A673 (cell line): ENCODE data around the gene PDCD11. TPM values are rescaled to one million over a fixed set of nuclear protein-coding genes. Genes with fewer than 3 reads are reported as not detected.

Experiments used
- BruUV-seq: library from RNA; stranded (reverse); fragments of 400-500 nt; replicated peaks from 2 replicates; lab custom pipeline; 2021; lab: Mats Ljungman, UMichigan
- CTCF ChIA-PET: fragments of 300-600 bp; sonication (Branson Sonifier 250); formaldehyde crosslinking; loops from one replicate; lab custom pipeline; 2022; ENCODE audit warnings: antibody characterized with exemption; lab: Charles Lee
- POLR2A ChIA-PET: fragments of 300-600 bp; sonication (Branson Sonifier 250); formaldehyde crosslinking; loops from one replicate; lab custom pipeline; 2022; ENCODE audit warnings: antibody characterized with exemption; ENCODE audit not compliant: low non-redundant PET; lab: Charles Lee
- DNase-seq: peaks from one replicate; pipeline ENCODE4 v3.0.0-alpha.2; 2015; ENCODE audit warnings: low spot score
- H3K27ac ChIP-seq: fragments of 200-600 bp; sonication (generic); 2 replicates; pipeline ENCODE4 v1.5.1; 2016; ENCODE audit warnings: mixed run types, low read depth, mild to moderate bottlenecking, mixed read lengths, antibody characterized with exemption, low read length; ENCODE audit not compliant: poor library complexity, severe bottlenecking
- H3K27me3 ChIP-seq: fragments of 200-600 bp; sonication (generic); replicated peaks from 2 replicates; pipeline ENCODE4 v1.6.1; 2017; ENCODE audit warnings: mixed run types, low read depth, mild to moderate bottlenecking, mixed read lengths, antibody characterized with exemption, low read length; ENCODE audit not compliant: insufficient read depth, poor library complexity
- H3K36me3 ChIP-seq: fragments of 200-600 bp; sonication (generic); 2 replicates; pipeline ENCODE4 v1.6.1; 2016; ENCODE audit warnings: mixed run types, mild to moderate bottlenecking, mixed read lengths, antibody characterized with exemption, low read length; ENCODE audit not compliant: insufficient read depth, poor library complexity, severe bottlenecking
- H3K4me1 ChIP-seq: fragments of 200-600 bp; sonication (generic); 2 replicates; pipeline ENCODE4 v1.6.1; 2017; ENCODE audit warnings: mixed run types, mild to moderate bottlenecking, mixed read lengths, antibody characterized with exemption, low read length; ENCODE audit not compliant: insufficient read depth, poor library complexity, severe bottlenecking
- H3K4me3 ChIP-seq: fragments of 200-600 bp; sonication (generic); 2 replicates; pipeline ENCODE4 v1.5.1; 2016; ENCODE audit warnings: low read depth, mixed run types, mild to moderate bottlenecking, mixed read lengths, low read length; ENCODE audit not compliant: poor library complexity, severe bottlenecking
- H3K9me3 ChIP-seq: fragments of 200-600 bp; sonication (generic); 2 replicates; pipeline ENCODE4 v1.6.1; 2016; ENCODE audit warnings: mixed run types, low read depth, mild to moderate bottlenecking, mixed read lengths, antibody characterized with exemption, low read length; ENCODE audit not compliant: poor library complexity, severe bottlenecking
- EZH2 ChIP-seq: fragments of 200-600 bp; sonication (generic); IDR thresholded peaks from 2 replicates; pipeline ENCODE4 v1.6.1; 2017; ENCODE audit warnings: borderline replicate concordance, low read depth, mild to moderate bottlenecking, mixed read lengths, antibody characterized with exemption, low read length; ENCODE audit not compliant: poor library complexity, severe bottlenecking
- intact Hi-C: fragments of 100-400 bp; cut with micrococcal nuclease; formaldehyde crosslinking; loops from one replicate; pipeline ENCODE4 v1.10.0; 2022; ENCODE audit not compliant: unreplicated experiment
- total RNA-seq: library from RNA; stranded (reverse); gene quantifications from 2 replicates; pipeline ENCODE4 v1.2.3, GENCODE V29; 2021
- TF ChIP-seq, protein P1 (sequence below): fragments of 300-800, 200-600 bp; sonication (generic); conservative IDR thresholded peaks from 2 replicates; pipeline ENCODE4 v1.5.1; 2017; ENCODE audit warnings: low read depth, mild to moderate bottlenecking, antibody characterized with exemption, low read length, moderate library complexity, mixed read lengths

Gene PDCD11
- total RNA-seq, 1 experiment from 2014 or later = 78.1 TPM

DNA sequence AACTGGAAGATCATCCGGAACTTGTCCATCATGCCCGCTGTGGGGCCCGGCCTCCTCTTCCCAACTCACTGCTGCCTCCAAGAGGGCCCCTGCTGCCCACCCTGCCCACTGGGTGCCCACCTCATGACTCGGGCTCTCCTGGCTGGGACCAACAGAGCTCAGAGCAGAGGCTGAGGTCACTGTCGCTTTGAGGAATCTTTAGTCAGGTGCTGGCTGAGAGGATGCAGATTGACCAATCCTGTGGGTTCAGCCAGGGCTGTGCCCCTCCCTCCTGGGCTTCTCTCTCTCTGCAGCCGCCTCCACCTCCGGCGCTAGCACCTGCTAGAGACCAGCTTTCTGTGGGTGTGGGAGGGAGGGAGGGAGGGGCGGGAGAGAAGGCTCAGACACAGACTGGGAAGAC is 62.3 kb downstream of the PDCD11 start, which contains the start of gene CALHM1:
Gene CALHM1, minus strand, starts transcription at position 181 of the 400 bp plus-strand sequence. Its CDS starts 149 bp downstream, at position 32.
- BruUV-seq = no TSS peak
- ChIA-PET POLR2A (no interaction called here), CTCF (no interaction called here)
- Histone ChIP-seq H3K4me1 (no peaks in the 10 kb centered on the region), H3K4me3 (no peak within 1 kb of the TSS), H3K9me3 (no peaks in the 10 kb centered on the region), H3K27ac (no peak within 1 kb of the TSS), H3K27me3 (no peaks in the 10 kb centered on the region), H3K36me3 (no peaks in the 10 kb centered on the region)
- intact Hi-C loops = no loop called here
- DNase-seq = no peak
- no peak for TF ChIP-seq EZH2
- TF ChIP-seq, protein P1, sequence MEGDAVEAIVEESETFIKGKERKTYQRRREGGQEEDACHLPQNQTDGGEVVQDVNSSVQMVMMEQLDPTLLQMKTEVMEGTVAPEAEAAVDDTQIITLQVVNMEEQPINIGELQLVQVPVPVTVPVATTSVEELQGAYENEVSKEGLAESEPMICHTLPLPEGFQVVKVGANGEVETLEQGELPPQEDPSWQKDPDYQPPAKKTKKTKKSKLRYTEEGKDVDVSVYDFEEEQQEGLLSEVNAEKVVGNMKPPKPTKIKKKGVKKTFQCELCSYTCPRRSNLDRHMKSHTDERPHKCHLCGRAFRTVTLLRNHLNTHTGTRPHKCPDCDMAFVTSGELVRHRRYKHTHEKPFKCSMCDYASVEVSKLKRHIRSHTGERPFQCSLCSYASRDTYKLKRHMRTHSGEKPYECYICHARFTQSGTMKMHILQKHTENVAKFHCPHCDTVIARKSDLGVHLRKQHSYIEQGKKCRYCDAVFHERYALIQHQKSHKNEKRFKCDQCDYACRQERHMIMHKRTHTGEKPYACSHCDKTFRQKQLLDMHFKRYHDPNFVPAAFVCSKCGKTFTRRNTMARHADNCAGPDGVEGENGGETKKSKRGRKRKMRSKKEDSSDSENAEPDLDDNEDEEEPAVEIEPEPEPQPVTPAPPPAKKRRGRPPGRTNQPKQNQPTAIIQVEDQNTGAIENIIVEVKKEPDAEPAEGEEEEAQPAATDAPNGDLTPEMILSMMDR = no peak

DNA sequence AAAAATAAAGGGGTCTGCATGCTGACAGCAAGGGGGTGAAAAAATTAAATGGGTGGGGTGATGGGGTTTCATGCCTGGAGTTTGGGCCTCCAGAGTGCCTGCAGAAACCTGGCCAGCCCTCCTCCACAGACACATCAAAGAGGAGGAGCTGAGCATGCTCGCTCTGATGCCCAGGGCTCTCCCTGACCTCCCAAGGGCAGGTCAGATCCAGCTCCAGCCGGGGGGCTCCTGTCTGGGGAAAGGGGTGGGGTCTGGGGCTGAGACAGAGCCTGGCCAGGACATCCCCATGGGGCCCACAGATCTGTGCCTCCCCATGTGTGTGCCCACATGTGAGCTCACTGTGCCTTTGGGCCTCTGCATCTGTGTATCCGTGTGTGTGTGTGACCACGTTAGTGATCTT is 63.2 kb downstream of the PDCD11 start:
- H3K9me3 ChIP-seq = no peaks in the 10 kb centered on the region
- H3K27ac ChIP-seq = no peak overlapping the region
- POLR2A ChIA-PET = no interaction called here
- CTCF ChIA-PET = interaction anchor here (0.6 kb wide), 1 partner anchor 11 kb away, joined by 4 read pairs; no protein-coding TSS in a partner anchor
- no peak for DNase-seq
- intact Hi-C loops = no loop called here
- H3K4me1 ChIP-seq = no peaks in the 10 kb centered on the region
- no TSS peak for BruUV-seq
- H3K27me3 ChIP-seq = no peaks in the 10 kb centered on the region
- no peaks in the 10 kb centered on the region for H3K36me3 ChIP-seq
- H3K4me3 ChIP-seq = no peak overlapping the region
- no peak for TF ChIP-seq EZH2

DNA sequence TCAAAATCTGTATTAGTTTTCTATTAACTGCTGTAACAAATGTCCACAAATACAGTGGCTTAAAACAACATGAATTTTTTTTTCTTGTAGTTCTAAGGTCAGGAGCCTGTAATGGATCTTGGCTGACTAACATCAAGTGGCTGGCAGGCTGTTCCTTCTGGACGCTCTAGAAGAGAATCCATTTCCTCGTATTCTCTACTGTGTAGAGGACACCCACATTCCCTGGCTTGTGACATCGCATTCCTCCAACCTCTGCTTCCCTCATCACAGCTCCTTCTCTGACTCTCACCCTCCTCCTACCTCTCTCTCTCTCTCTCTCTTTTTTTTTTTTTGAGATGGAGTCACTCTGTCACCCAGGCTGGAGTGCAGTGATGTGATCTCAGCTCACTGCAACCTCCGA is 67.1 kb downstream of the PDCD11 start:
- Histone ChIP-seq H3K36me3 (no peaks in the 10 kb centered on the region), H3K27ac (no peak overlapping the region), H3K27me3 (no peaks in the 10 kb centered on the region), H3K4me3 (no peak overlapping the region), H3K9me3 (no peaks in the 10 kb centered on the region), H3K4me1 (no peaks in the 10 kb centered on the region)
- no TSS peak for BruUV-seq
- TF ChIP-seq, protein P1 = no peak
- TF ChIP-seq EZH2 = no peak
- ChIA-PET POLR2A (no interaction called here), CTCF (no interaction called here)
- intact Hi-C loops = no loop called here
- no peak for DNase-seq

DNA sequence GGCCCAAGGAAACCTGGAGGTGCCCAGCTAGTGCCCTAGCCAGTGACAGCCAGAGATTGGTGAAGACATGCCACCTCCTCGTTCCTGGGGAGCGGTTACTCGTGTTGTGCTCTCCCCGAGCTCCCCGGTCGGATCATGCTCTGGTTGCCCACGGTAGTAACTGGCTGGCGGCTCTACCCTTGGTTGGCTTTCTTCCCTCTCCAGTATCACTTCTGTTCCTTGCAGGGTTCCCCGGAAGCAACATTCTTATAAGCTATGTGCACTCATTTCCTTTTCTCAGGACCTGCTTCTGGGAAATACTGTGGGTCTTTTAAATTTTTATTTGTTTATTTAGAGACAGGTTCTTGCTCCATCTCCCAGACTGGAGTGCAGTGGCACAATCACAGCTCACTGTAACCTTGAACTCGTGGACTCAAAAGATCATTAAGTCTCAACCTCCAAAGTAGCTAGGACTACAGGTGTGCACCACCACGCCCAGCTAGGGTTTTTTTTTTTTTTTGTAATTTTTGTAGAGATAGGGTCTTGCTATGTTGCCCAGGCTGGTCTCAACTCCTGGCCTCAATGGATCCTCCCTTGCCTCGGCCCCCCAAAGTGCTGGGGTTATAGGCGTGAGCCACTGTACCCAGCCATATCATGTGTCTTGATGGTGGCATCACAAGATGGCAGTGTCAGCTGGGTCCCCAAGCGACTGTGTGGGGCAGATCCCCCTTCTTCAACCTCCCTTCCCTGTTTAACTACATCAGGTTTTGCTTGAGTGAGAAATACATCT is 69.2 kb downstream of the PDCD11 start:
- Histone ChIP-seq H3K36me3 (no peaks in the 10 kb centered on the region), H3K4me1 (no peaks in the 10 kb centered on the region), H3K9me3 (no peaks in the 10 kb centered on the region), H3K27ac (no peak overlapping the region), H3K4me3 (no peak overlapping the region), H3K27me3 (no peaks in the 10 kb centered on the region)
- ChIA-PET POLR2A (no interaction called here), CTCF (no interaction called here)
- no peak for TF ChIP-seq EZH2
- TF ChIP-seq, protein P1 = no peak
- no peak for DNase-seq
- BruUV-seq = no TSS peak
- intact Hi-C loops = no loop called here
